Measurements from ENCODE around the gene RHOBTB1. TPM values are rescaled to one million over a fixed set of nuclear protein-coding genes. Genes with fewer than 3 reads are reported as not detected.

The RHOBTB1 gene
- total RNA-seq, 1 donor from 2014 or later, result 0.24 TPM

DNA sequence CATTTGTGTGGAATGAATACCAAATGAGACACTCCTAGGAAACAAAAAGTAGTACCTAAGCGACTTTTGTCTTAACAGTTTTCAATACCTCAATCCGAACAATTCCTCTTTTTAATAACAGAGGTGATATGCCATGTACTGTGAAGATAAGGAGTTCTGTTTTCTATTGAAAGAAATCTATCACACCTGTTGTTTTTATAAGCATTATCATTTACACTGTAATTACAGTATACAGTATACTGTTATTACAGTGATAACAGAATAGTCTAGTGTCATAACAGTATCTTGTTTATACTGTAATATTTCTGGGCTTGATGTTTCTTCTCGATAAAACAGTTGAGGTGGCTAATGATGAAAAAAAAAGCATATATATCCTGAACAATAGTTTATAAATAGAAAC lies 9.4 kb upstream of the RHOBTB1 start:
- no peaks in the 10 kb centered on the region for H3K9me3 Mint-ChIP-seq
- no peak overlapping the region for H3K27ac Mint-ChIP-seq
- ATAC-seq (ENCODE audit: low read depth), result no peak
- DNase-seq, result no peak
- POLR2A ChIA-PET, result no interaction called here
- intact Hi-C loops (cut with micrococcal nuclease), result no loop called here
- CTCF ChIA-PET, result no interaction called here
- peaks cover 12% of the 10 kb centered on the region for H3K27me3 Mint-ChIP-seq
- TF ChIP-seq, protein P1, sequence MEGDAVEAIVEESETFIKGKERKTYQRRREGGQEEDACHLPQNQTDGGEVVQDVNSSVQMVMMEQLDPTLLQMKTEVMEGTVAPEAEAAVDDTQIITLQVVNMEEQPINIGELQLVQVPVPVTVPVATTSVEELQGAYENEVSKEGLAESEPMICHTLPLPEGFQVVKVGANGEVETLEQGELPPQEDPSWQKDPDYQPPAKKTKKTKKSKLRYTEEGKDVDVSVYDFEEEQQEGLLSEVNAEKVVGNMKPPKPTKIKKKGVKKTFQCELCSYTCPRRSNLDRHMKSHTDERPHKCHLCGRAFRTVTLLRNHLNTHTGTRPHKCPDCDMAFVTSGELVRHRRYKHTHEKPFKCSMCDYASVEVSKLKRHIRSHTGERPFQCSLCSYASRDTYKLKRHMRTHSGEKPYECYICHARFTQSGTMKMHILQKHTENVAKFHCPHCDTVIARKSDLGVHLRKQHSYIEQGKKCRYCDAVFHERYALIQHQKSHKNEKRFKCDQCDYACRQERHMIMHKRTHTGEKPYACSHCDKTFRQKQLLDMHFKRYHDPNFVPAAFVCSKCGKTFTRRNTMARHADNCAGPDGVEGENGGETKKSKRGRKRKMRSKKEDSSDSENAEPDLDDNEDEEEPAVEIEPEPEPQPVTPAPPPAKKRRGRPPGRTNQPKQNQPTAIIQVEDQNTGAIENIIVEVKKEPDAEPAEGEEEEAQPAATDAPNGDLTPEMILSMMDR (IDR thresholded peaks at IDR 0.05), result no peak
- no peaks in the 10 kb centered on the region for H3K36me3 Mint-ChIP-seq (ENCODE audit: low read depth)
- H3K4me3 Mint-ChIP-seq, result no peak overlapping the region
- H3K4me1 Mint-ChIP-seq, result no peaks in the 10 kb centered on the region

DNA sequence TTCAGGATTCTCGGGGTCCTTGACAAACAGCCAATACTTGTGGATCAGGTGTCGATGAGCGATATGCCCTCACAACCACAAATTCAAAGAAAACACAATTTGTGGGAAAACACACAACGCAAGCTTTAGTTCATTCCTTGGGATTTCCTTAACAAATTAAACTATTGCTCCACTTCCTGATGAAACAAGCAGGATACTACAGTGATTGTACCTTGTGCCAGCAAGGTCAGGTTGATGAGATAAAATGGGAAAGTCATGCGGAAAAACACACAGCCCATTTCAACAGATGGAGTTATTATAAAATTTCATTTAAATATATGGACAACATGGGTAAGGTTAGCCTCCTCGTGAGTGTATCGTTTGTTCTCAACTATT lies 8.8 kb upstream of the RHOBTB1 start:
- TF ChIP-seq, protein P1 (IDR thresholded peaks at IDR 0.05), result no peak
- CTCF ChIA-PET, result interaction anchor here (0.6 kb wide), 1 partner anchor 1467 kb away, joined by 3 read pairs; no protein-coding TSS in a partner anchor
- POLR2A ChIA-PET, result no interaction called here
- Mint-ChIP-seq H3K27ac (no peak overlapping the region), H3K4me3 (no peak overlapping the region), H3K36me3 (ENCODE audit: low read depth) (no peaks in the 10 kb centered on the region), H3K9me3 (no peaks in the 10 kb centered on the region), H3K27me3 (peaks cover 11% of the 10 kb centered on the region), H3K4me1 (no peaks in the 10 kb centered on the region)
- DNase-seq (no peak), ATAC-seq (ENCODE audit: low read depth) (no peak)
- intact Hi-C loops (cut with micrococcal nuclease), result no loop called here

DNA sequence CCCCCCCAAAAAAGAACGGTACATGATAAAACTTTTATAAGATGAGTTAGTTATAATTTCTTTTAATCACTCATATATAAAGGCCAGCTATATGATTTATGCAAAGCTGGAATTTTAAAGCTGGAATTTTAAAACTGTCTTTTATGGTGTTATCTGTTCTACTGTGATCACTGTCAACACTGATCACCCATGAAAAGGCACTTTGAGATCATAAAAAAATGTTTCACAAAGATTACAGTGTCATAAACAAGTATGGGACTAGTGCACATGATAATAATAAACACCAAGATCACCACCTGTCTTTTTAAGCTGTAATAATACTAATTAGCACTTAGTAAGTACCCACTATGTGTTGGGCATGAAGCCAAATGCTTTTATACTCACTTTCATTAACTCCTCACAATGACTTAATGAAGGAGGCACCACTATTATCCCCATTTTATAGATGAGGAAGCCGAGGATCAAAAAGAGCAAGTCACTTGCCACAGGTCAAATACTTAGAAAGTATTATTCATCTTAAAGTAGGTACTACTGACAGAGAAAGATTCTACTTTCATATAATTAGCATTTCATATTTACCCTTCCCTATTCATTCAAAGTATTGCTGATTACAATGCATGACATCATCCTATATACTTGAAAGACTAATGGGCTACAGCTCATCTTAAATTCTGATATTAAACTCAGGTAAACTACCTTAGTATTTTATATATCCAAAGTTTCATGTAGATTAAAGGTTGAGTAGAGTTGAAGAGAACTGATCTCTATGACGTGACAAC lies 8.3 kb upstream of the RHOBTB1 start:
- intact Hi-C loops (cut with micrococcal nuclease), result no loop called here
- DNase-seq (no peak), ATAC-seq (ENCODE audit: low read depth) (no peak)
- POLR2A ChIA-PET, result interaction anchor here (0.6 kb wide), 1 partner anchor 9 kb away, joined by 5 read pairs; no protein-coding TSS in a partner anchor
- H3K4me1 Mint-ChIP-seq, result no peaks in the 10 kb centered on the region
- TF ChIP-seq, protein P1 (IDR thresholded peaks at IDR 0.05), result no peak
- no peak overlapping the region for H3K4me3 Mint-ChIP-seq
- H3K27ac Mint-ChIP-seq, result no peak overlapping the region
- H3K27me3 Mint-ChIP-seq, result peaks cover 8% of the 10 kb centered on the region
- H3K9me3 Mint-ChIP-seq, result no peaks in the 10 kb centered on the region
- H3K36me3 Mint-ChIP-seq (ENCODE audit: low read depth), result no peaks in the 10 kb centered on the region
- CTCF ChIA-PET, result interaction anchor here (0.5 to 1.2 kb wide), 3 partner anchors 9 to 1468 kb away, joined by 3 to 4 read pairs (median 3); no protein-coding TSS in a partner anchor

GRCh38 chr10:60951272-60951724 lies 7.3 kb upstream of the RHOBTB1 start:
- Mint-ChIP-seq H3K36me3 (ENCODE audit: low read depth) (no peaks in the 10 kb centered on the region), H3K27ac (no peak overlapping the region), H3K4me1 (no peaks in the 10 kb centered on the region), H3K27me3 (peaks cover 13% of the 10 kb centered on the region), H3K4me3 (no peak overlapping the region), H3K9me3 (no peaks in the 10 kb centered on the region)
- TF ChIP-seq, protein P1 (IDR thresholded peaks at IDR 0.05), result no peak
- intact Hi-C loops (cut with micrococcal nuclease), result no loop called here
- ChIA-PET CTCF (interaction anchor here (0.5 to 1.2 kb wide), 2 partner anchors 10 to 234 kb away, joined by 3 to 4 read pairs; no protein-coding TSS in a partner anchor), POLR2A (interaction anchor here (0.6 kb wide), 1 partner anchor 8 kb away, joined by 5 read pairs; no protein-coding TSS in a partner anchor)
- DNase-seq (no peak), ATAC-seq (ENCODE audit: low read depth) (no peak)

DNA sequence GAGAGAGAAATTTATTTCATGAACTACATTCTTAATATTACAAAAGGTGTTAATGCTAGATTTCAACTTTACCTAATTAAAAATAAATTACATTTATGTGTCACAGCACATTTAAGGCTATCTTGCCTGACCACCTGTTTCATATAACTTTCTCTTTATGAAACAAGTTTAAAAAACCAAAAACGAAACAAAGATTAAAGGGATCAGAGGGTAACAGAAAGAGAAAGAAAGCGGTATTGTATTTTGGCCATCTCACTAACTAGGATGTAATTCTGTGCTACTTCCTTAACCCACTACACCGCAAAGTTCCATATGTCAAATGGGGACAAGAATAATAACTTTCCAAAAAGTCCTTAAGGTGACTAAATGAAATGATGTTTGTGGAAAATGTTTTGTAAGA lies 6.3 kb upstream of the RHOBTB1 start:
- ChIA-PET POLR2A (no interaction called here), CTCF (no interaction called here)
- DNase-seq (no peak), ATAC-seq (ENCODE audit: low read depth) (no peak)
- H3K9me3 Mint-ChIP-seq, result no peaks in the 10 kb centered on the region
- H3K4me1 Mint-ChIP-seq, result no peaks in the 10 kb centered on the region
- H3K4me3 Mint-ChIP-seq, result no peak overlapping the region
- intact Hi-C loops (cut with micrococcal nuclease), result no loop called here
- H3K27me3 Mint-ChIP-seq, result peaks cover 19% of the 10 kb centered on the region
- no peaks in the 10 kb centered on the region for H3K36me3 Mint-ChIP-seq (ENCODE audit: low read depth)
- H3K27ac Mint-ChIP-seq, result no peak overlapping the region
- TF ChIP-seq, protein P1 (IDR thresholded peaks at IDR 0.05), result no peak

All from activated B cell treated with CpG ODN at 0.5 μM for 24 hours (primary cell).